ENCODE data around the gene DOHH.

Gene DOHH

GRCh38 chr19:3499738-3500428 is 591 bp downstream of the DOHH start:
- no peak for DNase-seq

- no peak for DNase-seq
Measured at GRCh38 chr19:3497757-3498520, 2.5 kb downstream of the DOHH start.

GRCh38 chr19:3496392-3497273 is 3.8 kb downstream of the DOHH start:
- no peak for DNase-seq

GRCh38 chr19:3494559-3494958 is 5.9 kb downstream of the DOHH start:
- no peak for DNase-seq

- no peak for DNase-seq
Measured at GRCh38 chr19:3494051-3494450, 6.4 kb downstream of the DOHH start.

- DNase-seq: no peak
Measured at GRCh38 chr19:3493651-3494050, 6.8 kb downstream of the DOHH start.

GRCh38 chr19:3492919-3493318 is 7.6 kb downstream of the DOHH start:
- no peak for DNase-seq

- no peak for DNase-seq
Measured at GRCh38 chr19:3492131-3492839, 8.2 kb downstream of the DOHH start.

GRCh38 chr19:3491396-3492119 is 8.9 kb downstream of the DOHH start:
- no peak for DNase-seq

- DNase-seq: no peak
Measured at GRCh38 chr19:3483226-3483628, 17.2 kb downstream of the DOHH start, which contains the start of gene SMIM44. SMIM44 (minus strand) TSS chr19:3483441; CDS start chr19:3483403, 38 bp downstream.

GRCh38 chr19:3482507-3483225 is 17.8 kb downstream of the DOHH start:
- no peak for DNase-seq

GRCh38 chr19:3481241-3482090 is 19.0 kb downstream of the DOHH start:
- no peak for DNase-seq

- DNase-seq: no peak
Measured at GRCh38 chr19:3480383-3481091, 19.9 kb downstream of the DOHH start, which contains the start of gene SMIM24. SMIM24 (minus strand) TSS chr19:3480525; CDS start chr19:3480463, 62 bp downstream.

- DNase-seq: no peak
Measured at GRCh38 chr19:3479834-3480215, 20.6 kb downstream of the DOHH start.

- no peak for DNase-seq
Measured at GRCh38 chr19:3479177-3479833, 21.2 kb downstream of the DOHH start.

- DNase-seq: no peak
Measured at GRCh38 chr19:3478409-3479176, 21.9 kb downstream of the DOHH start.

- DNase-seq: no peak
Measured at GRCh38 chr19:3477951-3478350, 22.5 kb downstream of the DOHH start.

GRCh38 chr19:3477506-3477905 is 23.0 kb downstream of the DOHH start:
- DNase-seq: no peak

Data from NCI-H1105 treated with DMSO at 0.1 percent for 48 hours (cell line).